KOPT-K1 (cell line): ENCODE measurements around the gene NUMA1.

Source experiments
- H3K27ac ChIP-seq: fragments of 200-600 bp; sonication (generic); 2 replicates; pipeline ENCODE4 v1.5.1; 2016; ENCODE audit warnings: antibody characterized with exemption, mild to moderate bottlenecking, low read depth, low read length; ENCODE audit not compliant: poor library complexity, severe bottlenecking
- H3K36me3 ChIP-seq: fragments of 200-600 bp; sonication (generic); 2 replicates; pipeline ENCODE4 v1.5.1; 2017; ENCODE audit warnings: antibody characterized with exemption, mild to moderate bottlenecking, low read length, moderate library complexity; ENCODE audit not compliant: insufficient read depth
- H3K9me3 ChIP-seq: fragments of 200-600 bp; sonication (generic); 2 replicates; pipeline ENCODE4 v1.5.1; 2017; ENCODE audit warnings: antibody characterized with exemption, low read length, mild to moderate bottlenecking; ENCODE audit not compliant: insufficient read depth, poor library complexity, severe bottlenecking

Gene NUMA1

DNA sequence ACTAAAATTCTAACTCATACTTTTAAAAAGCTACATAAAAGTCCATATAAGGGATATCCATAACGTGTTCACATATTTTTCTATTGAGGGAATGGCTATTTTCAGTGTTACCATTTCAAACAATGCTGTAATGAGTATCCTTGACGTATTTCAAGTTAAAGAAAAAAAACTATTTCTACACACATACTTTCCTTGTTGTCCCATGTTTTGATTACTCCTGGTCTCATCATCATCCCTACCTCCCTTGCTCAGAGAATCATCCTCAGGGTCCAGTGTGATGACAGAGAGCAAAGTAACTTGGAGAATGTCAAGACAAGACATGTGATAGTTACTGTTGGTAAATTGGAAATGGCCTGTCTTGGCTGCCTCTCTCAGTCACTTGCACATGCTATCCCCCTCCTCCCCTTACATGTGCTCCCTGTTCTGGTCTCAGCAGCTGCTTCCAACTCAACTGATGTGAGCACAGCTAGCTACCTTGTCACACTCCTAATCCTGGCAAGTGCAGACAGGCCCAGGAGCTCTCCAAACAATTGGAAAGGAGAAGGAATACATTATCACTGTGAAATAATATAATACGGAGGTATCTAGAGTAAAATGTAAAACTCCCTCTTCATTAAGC lies 21.8 kb downstream of the NUMA1 start:
- Histone ChIP-seq H3K36me3 (peaks cover 85% of the 10 kb centered on the region), H3K9me3 (no peaks in the 10 kb centered on the region), H3K27ac (no peak overlapping the region)

DNA sequence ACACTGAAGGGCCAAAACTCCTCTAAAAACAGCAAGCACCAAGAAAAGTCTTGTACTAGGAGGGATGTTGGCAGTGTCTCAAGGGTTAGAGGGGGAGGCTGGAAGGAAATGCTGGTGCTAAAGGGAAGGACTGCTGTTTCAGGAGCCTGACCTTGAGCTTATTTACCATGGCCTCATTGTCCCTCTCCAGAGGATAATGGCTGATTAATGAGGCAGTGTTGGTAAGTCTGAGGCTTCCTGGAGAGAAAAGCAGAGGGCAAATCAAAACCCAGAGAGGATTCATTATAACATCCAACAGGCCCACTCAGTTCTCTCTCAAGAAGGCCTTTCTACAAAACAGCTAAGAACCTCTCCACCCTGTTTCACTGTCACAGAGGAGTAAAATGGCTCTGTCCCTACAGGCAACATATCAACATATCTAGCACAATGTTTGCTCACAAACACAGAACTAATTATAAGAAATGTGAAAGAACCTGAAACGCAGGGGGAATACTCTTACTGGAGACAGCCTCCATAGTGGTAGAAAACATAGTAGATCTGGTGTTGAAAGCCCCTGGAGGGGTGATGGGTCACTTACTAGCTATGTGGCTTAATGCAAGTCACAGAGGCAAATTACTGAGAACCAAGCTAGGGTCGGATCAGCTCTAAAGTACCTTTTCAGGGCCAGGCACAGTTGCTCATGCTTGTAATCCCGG lies 31.4 kb downstream of the NUMA1 start:
- no peak overlapping the region for H3K27ac ChIP-seq
- peaks cover 85% of the 10 kb centered on the region for H3K36me3 ChIP-seq
- no peaks in the 10 kb centered on the region for H3K9me3 ChIP-seq

- Histone ChIP-seq H3K27ac (no peak overlapping the region), H3K9me3 (no peaks in the 10 kb centered on the region), H3K36me3 (peaks cover 56% of the 10 kb centered on the region)
These were observed 34.5 kb downstream of the NUMA1 start for GRCh38 chr11:72045849-72046248.

DNA sequence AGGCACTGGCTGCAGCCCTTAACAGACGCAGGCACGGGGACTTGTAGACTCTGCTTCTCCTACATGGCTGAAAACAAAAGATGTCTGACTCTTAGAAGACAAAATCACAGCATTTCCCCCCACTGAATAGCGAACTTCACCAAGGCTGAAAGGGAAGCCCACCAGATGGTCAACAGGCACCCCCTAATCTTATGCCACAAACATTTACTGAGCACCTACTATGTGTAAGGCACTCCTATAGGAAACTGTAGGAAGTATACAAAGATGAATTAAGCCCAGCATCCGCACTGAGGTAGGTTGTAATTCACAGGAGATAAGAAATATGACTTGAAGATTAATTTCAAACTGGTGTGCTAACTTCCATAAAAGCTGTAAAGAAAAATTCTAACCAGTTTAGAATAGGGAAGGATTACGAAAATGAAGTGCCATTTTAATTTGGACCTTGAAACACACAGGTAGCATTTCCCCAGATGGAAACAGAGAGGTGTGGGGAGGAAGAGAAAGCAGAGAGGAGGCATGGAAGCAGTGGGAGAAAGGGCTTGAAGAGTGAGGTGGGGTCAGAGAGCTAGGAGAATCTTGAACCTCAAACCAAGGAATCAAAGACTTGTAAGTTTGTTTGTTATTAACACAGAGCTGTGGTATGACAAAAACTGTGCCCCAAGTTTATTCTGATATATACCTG lies 38.1 kb downstream of the NUMA1 start:
- Histone ChIP-seq H3K36me3 (peaks cover 21% of the 10 kb centered on the region; the same call in 1 of the 2 replicates), H3K9me3 (no peaks in the 10 kb centered on the region), H3K27ac (peak overlapping the region; percentile 74)

- no peaks in the 10 kb centered on the region for H3K9me3 ChIP-seq
- peak overlapping the region; percentile 74 for H3K27ac ChIP-seq
- H3K36me3 ChIP-seq, result peaks cover 16% of the 10 kb centered on the region; the same call in 1 of the 2 replicates
These were observed 38.8 kb downstream of the NUMA1 start for GRCh38 chr11:72041364-72042063.

DNA sequence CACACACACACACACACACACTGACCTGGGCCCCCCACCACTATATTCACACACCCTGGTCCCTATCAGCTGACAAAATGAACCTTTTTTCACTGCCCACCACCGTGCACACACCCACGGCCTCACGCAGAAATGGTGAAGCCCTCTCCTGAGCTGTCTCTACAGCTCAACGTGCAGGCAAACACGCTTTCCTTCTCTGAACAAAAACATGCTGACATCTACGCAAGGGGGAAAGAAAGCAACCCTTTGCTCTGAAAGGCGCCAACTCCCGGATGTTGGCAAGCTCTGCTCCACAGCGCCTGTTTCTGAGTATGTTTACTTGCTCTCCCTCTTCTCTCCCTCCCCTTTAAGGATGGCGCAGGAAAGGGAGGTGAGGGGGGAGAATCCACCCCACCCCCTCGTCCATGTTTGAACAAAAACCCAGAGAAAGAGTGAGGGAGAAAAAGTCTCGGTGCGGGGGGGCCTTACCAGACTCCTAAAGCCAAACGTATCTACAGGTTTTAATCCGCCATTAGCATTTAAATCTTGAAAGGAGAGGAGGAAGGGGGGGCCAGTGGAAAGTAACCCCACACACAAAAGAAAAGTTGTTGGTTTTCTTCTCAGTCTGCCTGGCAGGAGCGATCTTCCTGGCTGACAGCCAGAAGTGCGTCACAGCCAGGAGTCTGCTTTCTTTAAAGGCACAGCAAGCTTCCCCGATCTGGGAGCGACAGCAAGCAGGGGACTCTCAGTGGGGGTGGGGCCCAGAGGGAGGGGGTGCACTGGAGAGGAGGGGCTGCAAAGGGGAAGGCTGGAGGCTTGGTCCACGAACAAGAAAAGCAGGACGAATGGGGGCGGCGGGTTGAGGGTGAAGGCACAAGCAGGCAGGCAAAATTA lies 39.6 kb downstream of the NUMA1 start:
- peaks cover 15% of the 10 kb centered on the region for H3K36me3 ChIP-seq
- H3K9me3 ChIP-seq, result no peaks in the 10 kb centered on the region
- H3K27ac ChIP-seq, result peak overlapping the region; percentile 74

GRCh38 chr11:72039856-72040401 lies 40.4 kb downstream of the NUMA1 start:
- H3K27ac ChIP-seq, result peak overlapping the region; percentile 74

GRCh38 chr11:72039031-72039855 lies 41.1 kb downstream of the NUMA1 start:
- Histone ChIP-seq H3K27ac (peak overlapping the region; percentile 74), H3K9me3 (no peaks in the 10 kb centered on the region), H3K36me3 (peaks cover 22% of the 10 kb centered on the region)

More at GRCh38 chr11:72039856-72040401, 40.4 kb downstream of the NUMA1 start:
- Histone ChIP-seq H3K36me3 (peaks cover 17% of the 10 kb centered on the region), H3K9me3 (no peaks in the 10 kb centered on the region)

DNA sequence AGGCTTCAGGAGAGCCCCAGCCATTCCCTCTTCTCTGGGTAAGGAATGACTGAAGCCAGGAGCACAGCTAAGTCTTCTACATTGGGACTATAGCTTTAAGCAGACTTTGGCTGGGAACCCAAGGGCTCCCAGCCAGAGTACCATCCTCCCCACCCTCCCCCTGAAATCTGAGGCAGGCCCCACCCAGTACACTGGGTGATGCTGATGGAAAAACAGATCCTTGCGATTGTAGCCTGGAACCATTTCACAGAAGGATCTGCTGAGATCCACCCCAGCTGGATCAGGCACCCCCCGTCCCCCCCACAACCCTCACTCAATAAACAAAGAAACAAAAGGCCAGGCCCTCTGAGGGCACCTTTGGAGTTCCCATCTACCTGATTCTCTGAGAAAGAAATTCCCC lies 41.9 kb downstream of the NUMA1 start:
- Histone ChIP-seq H3K27ac (peak overlapping the region; percentile 74), H3K9me3 (no peaks in the 10 kb centered on the region)

DNA sequence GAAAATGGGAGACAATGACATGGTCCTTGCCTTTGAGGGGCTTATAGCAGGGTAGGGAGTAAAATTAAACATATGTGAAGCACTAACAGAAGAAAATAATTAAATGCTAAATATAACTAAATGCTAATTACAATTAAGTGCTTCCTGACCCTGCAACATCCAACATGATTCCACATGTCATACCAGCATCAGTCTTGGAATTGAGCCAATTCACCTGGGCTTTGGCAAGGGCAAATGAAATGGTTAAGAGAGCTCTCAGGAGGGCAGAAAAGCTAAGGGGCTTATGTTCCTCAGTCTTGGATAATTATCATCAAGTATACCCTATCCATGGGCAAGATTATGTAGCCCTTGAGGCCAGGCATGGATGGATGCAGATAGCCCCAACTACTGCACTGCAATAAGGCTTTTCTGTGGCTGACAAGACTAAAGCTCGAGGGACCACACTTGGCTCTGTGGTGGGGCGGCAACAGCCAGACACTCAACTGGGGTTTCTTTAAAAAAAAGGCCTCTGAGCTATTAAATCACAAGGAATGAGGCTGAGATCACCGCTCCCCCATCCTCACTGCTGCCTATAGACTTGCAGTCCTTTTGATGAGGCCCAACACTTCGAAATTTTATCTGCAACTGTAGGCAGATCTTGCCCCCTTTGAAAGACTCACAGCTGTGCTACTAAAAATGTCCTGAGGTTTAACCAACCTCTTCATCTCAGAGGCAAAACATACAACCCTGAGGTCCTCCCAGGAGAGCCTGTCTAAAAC lies 42.6 kb downstream of the NUMA1 start:
- Histone ChIP-seq H3K27ac (peak overlapping the region; percentile 74), H3K9me3 (no peaks in the 10 kb centered on the region), H3K36me3 (peaks cover 35% of the 10 kb centered on the region)

More for the DNA sequence above, 41.9 kb downstream of the NUMA1 start:
- H3K36me3 ChIP-seq, result peaks cover 30% of the 10 kb centered on the region

- Histone ChIP-seq H3K36me3 (peaks cover 44% of the 10 kb centered on the region), H3K9me3 (no peaks in the 10 kb centered on the region), H3K27ac (peak overlapping the region; percentile 10)
These were observed 43.7 kb downstream of the NUMA1 start for GRCh38 chr11:72036687-72037086.

DNA sequence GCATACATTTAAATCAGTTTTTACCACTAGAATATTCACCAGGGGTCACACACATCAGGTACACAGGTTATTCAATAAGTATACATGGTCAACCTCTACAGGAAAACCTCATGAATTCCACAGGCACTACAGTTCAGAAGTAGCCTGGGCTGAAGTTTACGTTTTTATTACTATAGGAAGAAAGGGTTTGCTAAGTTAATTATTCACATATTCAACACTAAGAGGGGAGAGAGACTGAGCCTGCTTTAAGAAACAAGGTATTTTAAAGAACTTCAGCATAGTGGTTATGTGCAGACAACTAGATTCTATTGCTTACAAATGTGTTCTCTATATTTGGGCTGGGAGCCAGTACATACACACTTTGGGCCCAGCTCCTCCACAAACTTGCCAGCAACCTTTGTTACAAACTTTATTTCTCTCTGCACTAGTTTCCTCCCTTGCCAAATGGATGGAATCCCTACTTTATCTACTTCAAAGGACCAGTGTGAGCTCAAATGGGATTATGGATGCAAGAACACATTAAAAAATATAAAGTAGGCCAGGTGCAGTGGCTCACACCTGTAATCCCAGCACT lies 49.8 kb downstream of the NUMA1 start:
- Histone ChIP-seq H3K36me3 (peaks cover 94% of the 10 kb centered on the region), H3K9me3 (no peaks in the 10 kb centered on the region), H3K27ac (no peak overlapping the region)

GRCh38 chr11:72026090-72026489 lies 54.3 kb downstream of the NUMA1 start:
- no peak overlapping the region for H3K27ac ChIP-seq
- peaks cover 98% of the 10 kb centered on the region for H3K36me3 ChIP-seq

More at GRCh38 chr11:72026090-72026489, 54.3 kb downstream of the NUMA1 start:
- no peaks in the 10 kb centered on the region for H3K9me3 ChIP-seq
